OCI-LY1 (cell line): ENCODE measurements around the gene WNT11.

ENCODE experiments used
- H2AFZ ChIP-seq: fragments of 200-600 bp; sonication (generic), shearing (Covaris generic); 2 replicates; pipeline ENCODE4 v1.6.0; 2014; ENCODE audit warnings: antibody characterized with exemption, mild to moderate bottlenecking, low read length
- H3F3A ChIP-seq: fragments of 200-600 bp; sonication (generic), shearing (Covaris generic); 2 replicates; pipeline ENCODE4 v1.6.0; 2014; ENCODE audit warnings: mild to moderate bottlenecking, antibody characterized with exemption, low read length, moderate library complexity; ENCODE audit not compliant: insufficient read depth
- H3K27ac ChIP-seq: fragments of 200-600 bp; sonication (generic); 2 replicates; pipeline ENCODE4 v1.5.1; 2014; ENCODE audit warnings: low read length, mixed run types, mild to moderate bottlenecking, low read depth; ENCODE audit not compliant: poor library complexity, severe bottlenecking
- H3K27me3 ChIP-seq: fragments of 200-600 bp; sonication (generic); 2 replicates; pipeline ENCODE4 v1.6.0; 2014; ENCODE audit warnings: antibody characterized with exemption, mild to moderate bottlenecking, low read length, moderate library complexity; ENCODE audit not compliant: insufficient read depth
- H3K36me3 ChIP-seq: fragments of 200-600 bp; sonication (generic); 2 replicates; pipeline ENCODE4 v1.6.1; 2014; ENCODE audit warnings: mild to moderate bottlenecking, antibody characterized with exemption, low read length, moderate library complexity, mixed read lengths; ENCODE audit not compliant: insufficient read depth
- H3K4me1 ChIP-seq: fragments of 200-600 bp; sonication (generic); 2 replicates; pipeline ENCODE4 v1.5.1; 2014; ENCODE audit warnings: mild to moderate bottlenecking, low read length, moderate library complexity; ENCODE audit not compliant: insufficient read depth, severe bottlenecking
- H3K4me2 ChIP-seq: fragments of 200-600 bp; sonication (generic), shearing (Covaris generic); 2 replicates; pipeline ENCODE4 v1.6.1; 2014; ENCODE audit warnings: low read length
- H3K4me3 ChIP-seq: fragments of 200-600 bp; sonication (generic); 2 replicates; pipeline ENCODE4 v1.5.1; 2014; ENCODE audit warnings: low read length, low read depth, mild to moderate bottlenecking, mixed read lengths; ENCODE audit not compliant: poor library complexity, severe bottlenecking
- H3K79me2 ChIP-seq: fragments of 200-600 bp; shearing (Covaris generic); 2 replicates; pipeline ENCODE4 v1.6.1; 2016; ENCODE audit warnings: mixed run types, low read length, mixed read lengths; ENCODE audit not compliant: insufficient read depth
- H3K9ac ChIP-seq: fragments of 200-600 bp; sonication (generic), shearing (Covaris generic); 2 replicates; pipeline ENCODE4 v1.6.1; 2014; ENCODE audit warnings: mild to moderate bottlenecking, low read length, mixed read lengths
- H3K9me2 ChIP-seq: fragments of 200-600 bp; sonication (generic), shearing (Covaris generic); 2 replicates; pipeline ENCODE4 v1.6.1; 2014; ENCODE audit warnings: low read depth, mild to moderate bottlenecking, low read length, mixed read lengths
- H3K9me3 ChIP-seq: fragments of 200-600 bp; shearing (Covaris generic); 2 replicates; pipeline ENCODE4 v1.6.1; 2014; ENCODE audit warnings: low read length, mixed read lengths
- H4K20me1 ChIP-seq: fragments of 200-600 bp; sonication (generic), shearing (Covaris generic); 2 replicates; pipeline ENCODE4 v1.6.0; 2016; ENCODE audit warnings: mild to moderate bottlenecking, low read length; ENCODE audit not compliant: insufficient read depth
- EZH2 ChIP-seq: fragments of 200-600 bp; sonication (generic), shearing (Covaris generic); IDR thresholded peaks from 2 replicates; pipeline ENCODE4 v1.8.0; 2017; ENCODE audit warnings: borderline replicate concordance, mixed run types, mild to moderate bottlenecking, antibody characterized with exemption, low read length, moderate library complexity, mixed read lengths
- TF ChIP-seq, protein P1 (sequence below): fragments of 200-600 bp; sonication (generic), shearing (Covaris generic); IDR thresholded peaks from 2 replicates; pipeline ENCODE4 v1.5.1; 2017; ENCODE audit warnings: mild to moderate bottlenecking, antibody characterized with exemption, low read length, moderate library complexity, mixed read lengths

The WNT11 gene

GRCh38 chr11:76173663-76174062 lies 32.6 kb downstream of the WNT11 start:
- Histone ChIP-seq H3K9me3 (no peaks in the 10 kb centered on the region), H3K27me3 (peaks cover 6% of the 10 kb centered on the region; the same call in 1 of the 2 replicates), H3K9me2 (no peaks in the 10 kb centered on the region), H3K4me1 (no peaks in the 10 kb centered on the region), H3K4me3 (no peak overlapping the region), H3K4me2 (no peak overlapping the region), H2AFZ (no peak overlapping the region), H3K79me2 (no peaks in the 10 kb centered on the region), H4K20me1 (no peaks in the 10 kb centered on the region), H3K27ac (no peak overlapping the region), H3F3A (no peaks in the 10 kb centered on the region), H3K36me3 (no peaks in the 10 kb centered on the region), H3K9ac (no peak overlapping the region)
- no peak for TF ChIP-seq EZH2
- TF ChIP-seq, protein P1, sequence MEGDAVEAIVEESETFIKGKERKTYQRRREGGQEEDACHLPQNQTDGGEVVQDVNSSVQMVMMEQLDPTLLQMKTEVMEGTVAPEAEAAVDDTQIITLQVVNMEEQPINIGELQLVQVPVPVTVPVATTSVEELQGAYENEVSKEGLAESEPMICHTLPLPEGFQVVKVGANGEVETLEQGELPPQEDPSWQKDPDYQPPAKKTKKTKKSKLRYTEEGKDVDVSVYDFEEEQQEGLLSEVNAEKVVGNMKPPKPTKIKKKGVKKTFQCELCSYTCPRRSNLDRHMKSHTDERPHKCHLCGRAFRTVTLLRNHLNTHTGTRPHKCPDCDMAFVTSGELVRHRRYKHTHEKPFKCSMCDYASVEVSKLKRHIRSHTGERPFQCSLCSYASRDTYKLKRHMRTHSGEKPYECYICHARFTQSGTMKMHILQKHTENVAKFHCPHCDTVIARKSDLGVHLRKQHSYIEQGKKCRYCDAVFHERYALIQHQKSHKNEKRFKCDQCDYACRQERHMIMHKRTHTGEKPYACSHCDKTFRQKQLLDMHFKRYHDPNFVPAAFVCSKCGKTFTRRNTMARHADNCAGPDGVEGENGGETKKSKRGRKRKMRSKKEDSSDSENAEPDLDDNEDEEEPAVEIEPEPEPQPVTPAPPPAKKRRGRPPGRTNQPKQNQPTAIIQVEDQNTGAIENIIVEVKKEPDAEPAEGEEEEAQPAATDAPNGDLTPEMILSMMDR = no peak

DNA sequence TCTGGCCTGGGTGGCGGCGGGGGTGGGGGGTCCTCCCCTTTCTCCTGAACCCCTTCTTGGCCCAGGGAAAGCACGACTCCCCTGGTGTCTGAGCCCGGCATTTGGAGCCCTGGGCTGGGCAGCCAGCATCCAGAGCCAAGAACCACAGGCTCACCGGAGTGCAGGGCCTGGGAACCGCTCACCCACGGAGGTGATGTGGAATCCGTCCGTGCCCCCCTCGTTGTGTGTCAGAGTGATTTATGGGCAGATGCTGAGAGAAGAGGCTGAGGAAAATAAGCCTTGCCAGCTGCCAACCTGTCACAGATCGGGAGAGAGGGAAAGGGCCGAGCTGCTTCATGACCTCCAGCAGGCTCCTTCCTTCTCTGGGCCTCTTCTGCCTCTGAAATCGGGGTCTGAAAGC lies 33.7 kb downstream of the WNT11 start:
- TF ChIP-seq EZH2 = no peak
- TF ChIP-seq, protein P1 = no peak
- H3K27ac ChIP-seq = no peak overlapping the region
- no peak overlapping the region for H2AFZ ChIP-seq
- H3K9ac ChIP-seq = no peak overlapping the region
- H4K20me1 ChIP-seq = no peaks in the 10 kb centered on the region
- no peaks in the 10 kb centered on the region for H3K36me3 ChIP-seq
- no peak overlapping the region for H3K4me2 ChIP-seq
- H3K27me3 ChIP-seq = peaks cover 6% of the 10 kb centered on the region; the same call in 1 of the 2 replicates
- H3K4me1 ChIP-seq = no peaks in the 10 kb centered on the region
- H3K4me3 ChIP-seq = no peak overlapping the region
- no peaks in the 10 kb centered on the region for H3K9me3 ChIP-seq
- no peaks in the 10 kb centered on the region for H3F3A ChIP-seq
- no peaks in the 10 kb centered on the region for H3K79me2 ChIP-seq
- H3K9me2 ChIP-seq = no peaks in the 10 kb centered on the region

DNA sequence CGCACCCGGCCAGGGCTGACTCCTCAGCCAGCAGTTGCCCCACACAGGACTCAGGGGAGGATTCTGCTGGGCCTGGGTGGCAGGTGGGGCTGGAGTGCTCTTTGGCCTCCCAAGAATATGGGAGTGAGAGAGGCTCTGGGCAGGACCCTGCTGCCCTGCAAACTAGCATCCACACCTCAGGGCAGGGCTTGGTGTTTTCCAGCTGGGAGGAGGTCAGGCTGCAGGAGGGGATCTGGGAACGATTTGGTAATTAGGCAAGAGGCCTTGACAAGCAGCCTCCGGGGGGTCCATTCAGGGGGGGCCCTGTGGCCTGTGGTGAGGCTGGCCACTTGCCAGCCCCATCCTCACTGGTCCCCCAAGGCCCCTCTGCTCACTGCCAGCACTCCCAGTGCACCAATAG lies 35.8 kb downstream of the WNT11 start:
- no peaks in the 10 kb centered on the region for H4K20me1 ChIP-seq
- peaks cover 6% of the 10 kb centered on the region; the same call in 1 of the 2 replicates for H3K27me3 ChIP-seq
- H3K79me2 ChIP-seq = no peaks in the 10 kb centered on the region
- no peaks in the 10 kb centered on the region for H3F3A ChIP-seq
- no peak for TF ChIP-seq EZH2
- TF ChIP-seq, protein P1 = no peak
- no peak overlapping the region for H3K4me3 ChIP-seq
- H3K27ac ChIP-seq = no peak overlapping the region
- H3K4me2 ChIP-seq = no peak overlapping the region
- no peaks in the 10 kb centered on the region for H3K36me3 ChIP-seq
- H3K9ac ChIP-seq = no peak overlapping the region
- no peak overlapping the region for H2AFZ ChIP-seq
- H3K4me1 ChIP-seq = no peaks in the 10 kb centered on the region
- no peaks in the 10 kb centered on the region for H3K9me2 ChIP-seq
- H3K9me3 ChIP-seq = no peaks in the 10 kb centered on the region
